ENCODE data around the gene BTBD9.

BTBD9 gene

GRCh38 chr6:38599261-38599660 lies 40.5 kb downstream of the BTBD9 start:
- TF ChIP-seq ARNTL (CRISPR knock-in tag; IDR thresholded peaks at IDR 0.05; ENCODE audit: borderline replicate concordance, low read depth): no peak
- TF ChIP-seq PPARA (CRISPR knock-in tag; IDR thresholded peaks at IDR 0.05; ENCODE audit: borderline replicate concordance): no peak
- no peak for TF ChIP-seq ZNF70 (CRISPR knock-in tag; IDR thresholded peaks at IDR 0.05)
- no peak for TF ChIP-seq POU6F1 (CRISPR knock-in tag; IDR thresholded peaks at IDR 0.05; ENCODE audit: borderline replicate concordance, low read depth)
- no peak for TF ChIP-seq CSRNP3 (CRISPR knock-in tag; IDR thresholded peaks at IDR 0.05)
- TF ChIP-seq ZFP30 (CRISPR knock-in tag; IDR thresholded peaks at IDR 0.05): no peak
- TF ChIP-seq ZNF565 (CRISPR knock-in tag; conservative IDR thresholded peaks at IDR 0.05; ENCODE audit: low read depth): no peak
- no peak for TF ChIP-seq CSDC2 (CRISPR knock-in tag; IDR thresholded peaks at IDR 0.05)
- TF ChIP-seq ESRRG (CRISPR knock-in tag; IDR thresholded peaks at IDR 0.05): no peak
- TF ChIP-seq TOX (CRISPR knock-in tag; IDR thresholded peaks at IDR 0.05; ENCODE audit: borderline replicate concordance): no peak
- TF ChIP-seq ISL1 (CRISPR knock-in tag; IDR thresholded peaks at IDR 0.05): no peak
- TF ChIP-seq PATZ1 (CRISPR knock-in tag; IDR thresholded peaks at IDR 0.05; ENCODE audit: borderline replicate concordance): no peak
- TF ChIP-seq TCF4 (CRISPR knock-in tag; IDR thresholded peaks at IDR 0.05; ENCODE audit: borderline replicate concordance): no peak
- no peak for TF ChIP-seq GLIS3 (CRISPR knock-in tag; IDR thresholded peaks at IDR 0.05)
- no peak for TF ChIP-seq CREB5 (CRISPR knock-in tag; IDR thresholded peaks at IDR 0.05; ENCODE audit: low read depth)
- TF ChIP-seq TSHZ2 (CRISPR knock-in tag; IDR thresholded peaks at IDR 0.05): no peak
- ATAC-seq: no peak

- no peak for ATAC-seq
- TF ChIP-seq ZNF70 (CRISPR knock-in tag; IDR thresholded peaks at IDR 0.05) (no peak), ZC3H10 (CRISPR knock-in tag; IDR thresholded peaks at IDR 0.05) (no peak), TSHZ2 (CRISPR knock-in tag; IDR thresholded peaks at IDR 0.05) (no peak), BACH2 (CRISPR knock-in tag; IDR thresholded peaks at IDR 0.05; ENCODE audit: borderline replicate concordance) (no peak), POU6F1 (CRISPR knock-in tag; IDR thresholded peaks at IDR 0.05; ENCODE audit: borderline replicate concordance, low read depth) (no peak), TOX (CRISPR knock-in tag; IDR thresholded peaks at IDR 0.05; ENCODE audit: borderline replicate concordance) (no peak)
Observed at GRCh38 chr6:38593998-38594665, 45.6 kb downstream of the BTBD9 start.
